Stimulated activated CD4-positive, alpha-beta T cell treated with anti-CD3 and anti-CD28 coated beads, Interleukin-1b, Interleukin-23, amount 100 ng/mL, for 1 hour (primary cell): ENCODE results near the gene TTC24.
"Not testable (repeated sequence)": the region's sequence is repeated elsewhere in the genome, so short reads cannot be mapped to it uniquely, and the experiment has no call there.

Experiments
- DNase-seq, 2 donors: peaks; one replicate each; pipeline ENCODE4 v3.0.0-alpha.2; 2020; ENCODE audit warnings: low read depth in 2 of 2

Gene TTC24

DNA sequence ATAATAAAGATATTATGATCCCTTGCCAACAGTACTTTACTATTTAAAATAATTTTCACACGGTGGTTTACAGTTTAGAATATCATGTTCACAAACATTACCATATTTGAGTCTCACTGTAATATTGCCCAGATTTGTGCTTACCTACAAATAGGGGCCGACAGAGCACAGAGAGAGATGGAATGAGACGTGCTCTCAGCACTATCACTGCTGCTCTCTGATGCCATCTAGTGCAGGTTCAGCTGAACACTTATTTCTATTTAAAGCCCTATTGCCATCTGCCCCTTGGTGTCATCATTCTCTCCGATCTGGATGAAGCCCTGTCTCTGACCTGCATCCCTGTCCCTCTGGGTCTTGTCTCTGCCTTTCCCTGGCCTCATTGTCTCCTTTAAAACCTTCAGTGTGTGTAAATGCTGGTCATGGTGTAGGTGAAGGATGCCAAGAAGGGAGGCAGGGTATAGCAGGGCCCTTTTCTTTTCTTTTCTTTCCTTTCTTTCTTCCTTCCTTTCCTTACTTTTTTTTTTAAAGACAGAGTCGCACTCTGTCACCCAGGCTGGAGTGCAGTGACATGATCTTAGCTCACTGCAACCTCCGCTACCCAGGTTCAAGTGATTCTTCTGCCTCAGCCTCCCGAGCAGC, 28.6 kb downstream of the TTC24 start:
- DNase-seq: no peak

DNA sequence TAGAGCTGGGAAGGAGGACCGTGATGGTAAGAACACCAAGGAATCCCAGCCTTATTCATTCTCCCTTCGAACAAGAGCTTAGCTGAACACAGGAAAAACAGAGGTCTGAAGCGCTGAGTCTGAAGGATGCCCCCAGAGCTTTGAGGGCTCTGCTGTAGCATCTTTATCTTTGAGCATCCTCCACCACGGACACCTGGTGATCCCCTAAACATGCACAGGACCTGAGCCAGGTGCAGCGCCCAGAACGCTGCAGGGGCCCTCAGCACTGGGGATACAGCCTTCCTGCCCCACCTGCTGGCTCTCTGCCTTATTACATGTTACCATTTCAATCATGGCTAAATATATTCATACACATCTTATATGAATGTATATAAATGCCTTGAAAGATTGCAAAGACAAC, 29.5 kb downstream of the TTC24 start:
- no peak for DNase-seq

DNA sequence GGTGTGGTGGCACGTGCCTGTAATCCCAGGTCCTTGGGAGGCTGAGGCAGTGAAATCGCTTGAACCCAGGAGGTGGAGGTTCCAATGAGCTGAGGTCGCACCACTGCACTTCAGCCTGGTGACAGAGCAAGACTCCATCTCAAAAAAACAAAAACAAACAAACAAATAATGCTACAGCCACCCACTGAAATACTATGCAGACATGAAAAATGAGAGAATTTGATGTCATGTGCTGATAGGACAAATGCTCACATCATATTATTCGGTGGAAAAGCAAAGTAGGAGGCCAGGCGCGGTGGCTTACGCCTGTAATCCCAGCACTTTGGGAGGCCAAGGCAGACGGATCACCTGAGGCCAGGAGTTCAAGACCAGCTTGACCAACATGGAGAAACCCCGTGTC, 30.5 kb downstream of the TTC24 start:
- DNase-seq: not testable (repeated sequence)

DNA sequence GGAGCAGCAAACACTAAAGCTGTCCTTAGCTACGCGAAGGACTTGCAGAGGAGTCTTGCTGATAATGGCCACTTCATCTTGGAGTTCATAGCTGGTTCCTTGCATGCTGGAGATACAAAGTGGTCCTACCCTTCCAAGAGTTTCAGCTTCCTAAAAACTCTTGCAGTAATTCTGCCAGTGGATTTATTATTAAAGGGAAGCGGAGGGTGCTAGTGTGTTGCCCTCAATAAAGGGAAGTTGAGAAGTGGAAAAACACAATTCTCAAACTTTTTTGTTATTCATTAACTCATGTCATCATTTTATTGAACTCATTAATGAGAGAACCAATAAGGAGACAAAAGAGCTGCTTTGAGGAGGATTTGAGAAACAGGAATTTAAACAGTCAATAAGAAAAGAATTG, 33.1 kb downstream of the TTC24 start:
- no peak for DNase-seq

DNA sequence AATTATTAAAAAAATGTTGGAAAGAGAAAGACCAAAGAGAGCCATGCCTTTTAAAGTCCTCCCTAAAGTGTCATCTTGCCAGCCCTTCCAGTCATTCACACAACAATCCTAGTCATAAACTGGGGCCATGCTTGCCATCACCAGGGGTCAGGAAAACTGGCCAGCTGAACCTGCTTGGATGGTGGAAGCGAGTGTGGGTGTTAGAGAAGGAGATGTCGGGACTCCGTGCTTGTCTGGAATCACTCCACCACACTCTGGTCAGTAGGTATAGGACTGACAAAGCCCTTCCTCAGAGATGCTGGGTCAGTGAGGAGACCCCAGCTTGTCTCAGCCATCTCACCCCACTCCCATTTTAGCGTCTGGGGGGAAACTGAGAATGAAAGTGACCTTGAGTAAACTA, 36.4 kb downstream of the TTC24 start:
- DNase-seq: no peak

DNA sequence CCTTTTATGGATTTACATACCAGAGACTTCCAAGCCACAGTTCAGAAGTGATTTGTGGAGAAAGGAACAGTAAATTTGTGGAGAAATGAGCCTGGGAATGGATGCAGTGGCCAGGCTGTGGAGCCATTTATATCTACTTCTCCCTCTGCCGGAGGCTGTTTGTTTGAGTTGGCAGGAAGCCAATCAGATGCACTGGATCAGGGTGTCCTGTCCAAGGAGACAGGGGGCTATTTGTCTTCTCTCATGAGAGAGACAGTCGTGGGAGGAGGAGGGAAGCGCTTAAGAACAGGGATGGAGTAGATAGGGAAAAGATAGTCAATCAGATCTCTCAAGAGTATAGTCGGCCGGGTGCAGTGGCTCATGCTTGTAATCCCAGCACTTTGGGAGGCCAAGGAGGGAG, 36.9 kb downstream of the TTC24 start:
- DNase-seq: no peak

DNA sequence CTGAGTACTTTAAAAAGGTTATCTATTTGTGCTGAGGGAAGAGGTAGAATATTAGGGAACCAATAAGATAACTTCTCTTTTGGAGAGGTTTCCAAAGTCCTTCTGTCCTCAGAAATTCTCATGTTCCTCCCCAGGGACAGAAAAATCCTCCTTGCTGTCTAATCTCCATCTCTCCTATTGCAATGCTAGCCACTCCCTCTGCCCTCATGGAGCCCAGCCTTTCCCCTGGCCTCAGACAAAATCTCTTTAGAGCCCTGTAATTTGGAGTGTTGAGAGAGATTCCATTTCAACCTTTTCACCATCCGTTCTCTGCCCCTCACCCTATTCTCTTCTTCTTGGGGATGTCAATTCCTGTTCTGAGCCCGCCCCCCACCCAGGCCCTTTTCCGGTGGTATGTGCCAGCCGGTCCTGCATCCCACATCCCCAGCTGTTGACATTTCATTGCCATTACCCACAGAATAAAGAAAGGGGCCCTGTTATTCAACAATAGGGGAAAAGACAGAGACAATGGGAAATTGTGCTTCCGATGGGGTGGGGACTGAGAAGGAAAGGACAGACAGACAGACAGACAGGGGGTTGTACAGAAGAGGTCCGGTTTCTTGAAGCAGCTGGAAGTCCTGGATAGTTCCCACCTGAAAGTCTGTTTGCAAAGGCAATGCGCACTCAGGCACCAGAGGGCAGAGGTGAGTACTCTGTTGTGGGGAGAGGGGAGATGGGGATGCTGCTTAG, 39.5 kb downstream of the TTC24 start, which contains the start of gene HAPLN2:
Gene HAPLN2, plus strand, starts transcription at position 563 of the 729 bp plus-strand sequence. CDS start 4,076 bp downstream, outside the sequence.
- DNase-seq: no peak

DNA sequence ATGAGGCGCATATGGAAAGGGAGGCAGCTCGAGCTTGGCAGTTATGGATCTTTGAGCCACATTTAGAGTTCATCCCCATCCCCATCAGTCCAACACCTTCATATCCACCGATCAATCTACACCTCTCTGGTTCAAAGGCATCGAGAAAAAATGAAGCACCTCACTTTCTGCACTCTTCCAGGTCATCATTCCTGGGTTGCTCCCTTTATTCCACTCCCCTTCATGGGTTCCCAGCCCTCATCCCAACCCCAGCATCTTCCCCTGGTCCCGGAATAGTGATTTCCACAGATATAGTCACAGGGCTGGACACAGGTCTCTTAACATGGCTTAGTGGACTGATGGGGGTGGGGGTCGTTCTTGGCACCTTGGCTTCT, 40.0 kb downstream of the TTC24 start:
- DNase-seq: no peak

DNA sequence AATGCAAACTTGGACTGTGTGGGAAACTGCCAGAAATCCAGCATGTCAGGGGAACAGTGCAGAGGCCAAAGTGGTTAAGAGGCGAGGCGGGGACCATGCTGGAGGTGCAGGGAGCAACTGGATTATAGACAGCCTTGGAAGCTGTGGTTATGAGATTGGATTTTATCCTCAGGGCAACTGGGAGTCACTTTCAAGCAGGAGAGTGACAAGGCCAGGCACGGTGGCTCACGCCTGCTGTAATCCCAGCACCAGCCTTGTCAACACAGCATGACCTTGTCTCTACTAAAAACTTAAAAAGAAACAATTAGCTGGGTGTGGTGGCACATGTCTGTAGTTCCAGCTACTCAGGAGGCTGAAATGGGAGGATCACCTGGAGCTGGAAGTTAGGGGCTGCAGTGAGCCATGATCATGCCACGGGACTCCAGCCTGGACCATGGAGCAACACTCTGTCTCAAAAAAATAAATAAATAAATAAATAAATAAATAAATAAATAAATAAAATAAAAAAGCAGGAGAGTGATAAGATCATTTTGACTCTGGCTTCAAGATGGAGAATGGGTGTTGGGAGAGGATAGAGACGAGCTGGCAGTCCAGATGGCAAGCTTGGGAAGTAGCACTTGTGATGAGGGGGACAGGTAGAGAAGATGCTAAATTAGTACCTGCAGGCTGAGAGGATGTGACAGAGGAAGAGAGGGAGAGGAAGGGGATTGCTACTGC, 43.2 kb downstream of the TTC24 start:
- no peak for DNase-seq

DNA sequence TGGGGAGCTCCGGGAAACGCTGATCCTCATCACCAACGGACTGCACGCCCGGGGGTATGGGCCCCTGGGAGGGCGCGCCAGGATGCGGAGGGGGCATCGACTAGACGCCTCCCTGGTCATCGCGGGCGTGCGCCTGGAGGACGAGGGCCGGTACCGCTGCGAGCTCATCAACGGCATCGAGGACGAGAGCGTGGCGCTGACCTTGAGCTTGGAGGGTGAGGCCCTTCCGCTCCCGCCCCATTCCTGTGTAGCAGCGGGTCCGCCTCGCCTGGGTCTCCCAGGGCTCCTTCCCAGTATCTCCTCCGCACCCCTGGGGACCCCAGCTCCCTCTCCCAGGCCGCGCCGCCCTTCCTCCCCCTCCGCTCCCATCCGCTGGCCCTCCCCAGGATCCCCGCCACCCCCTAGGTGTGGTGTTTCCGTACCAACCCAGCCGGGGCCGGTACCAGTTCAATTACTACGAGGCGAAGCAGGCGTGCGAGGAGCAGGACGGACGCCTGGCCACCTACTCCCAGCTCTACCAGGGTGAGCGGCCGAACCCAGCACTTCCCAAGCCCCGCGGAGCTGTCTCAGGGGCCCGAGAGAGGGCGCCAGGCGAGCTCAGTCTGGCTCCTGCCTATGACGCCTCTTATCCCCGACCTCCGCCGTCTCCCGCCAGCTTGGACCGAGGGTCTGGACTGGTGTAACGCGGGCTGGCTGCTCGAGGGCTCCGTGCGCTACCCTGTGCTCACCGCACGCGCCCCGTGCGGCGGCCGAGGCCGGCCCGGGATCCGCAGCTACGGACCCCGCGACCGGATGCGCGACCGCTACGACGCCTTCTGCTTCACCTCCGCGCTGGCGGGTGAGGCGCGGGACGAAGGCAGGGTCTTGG, 44.7 kb downstream of the TTC24 start:
- peak in 1 of 2 donors; percentile 32 for DNase-seq

DNA sequence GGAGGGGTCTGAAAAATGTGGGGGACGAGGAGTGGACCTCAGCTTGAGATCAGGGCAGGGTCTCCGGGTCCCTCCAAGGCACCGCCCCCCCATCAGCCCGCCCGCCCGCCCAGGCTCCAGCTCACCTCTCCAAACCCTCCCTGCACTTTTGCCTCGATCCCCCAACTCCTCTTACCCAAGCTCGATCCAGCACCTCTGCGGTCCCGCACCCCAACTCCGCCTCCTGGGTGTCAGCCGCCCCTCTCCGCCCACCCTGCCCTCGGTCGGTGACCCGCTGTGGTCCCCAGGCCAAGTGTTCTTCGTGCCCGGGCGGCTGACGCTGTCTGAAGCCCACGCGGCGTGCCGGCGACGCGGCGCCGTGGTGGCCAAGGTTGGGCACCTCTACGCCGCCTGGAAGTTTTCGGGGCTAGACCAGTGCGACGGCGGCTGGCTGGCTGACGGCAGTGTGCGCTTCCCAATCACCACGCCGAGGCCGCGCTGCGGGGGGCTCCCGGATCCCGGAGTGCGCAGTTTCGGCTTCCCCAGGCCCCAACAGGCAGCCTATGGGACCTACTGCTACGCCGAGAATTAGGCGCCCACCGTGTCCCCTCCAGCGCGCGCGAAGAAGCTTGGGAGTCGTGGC, 45.4 kb downstream of the TTC24 start:
- no peak for DNase-seq

DNA sequence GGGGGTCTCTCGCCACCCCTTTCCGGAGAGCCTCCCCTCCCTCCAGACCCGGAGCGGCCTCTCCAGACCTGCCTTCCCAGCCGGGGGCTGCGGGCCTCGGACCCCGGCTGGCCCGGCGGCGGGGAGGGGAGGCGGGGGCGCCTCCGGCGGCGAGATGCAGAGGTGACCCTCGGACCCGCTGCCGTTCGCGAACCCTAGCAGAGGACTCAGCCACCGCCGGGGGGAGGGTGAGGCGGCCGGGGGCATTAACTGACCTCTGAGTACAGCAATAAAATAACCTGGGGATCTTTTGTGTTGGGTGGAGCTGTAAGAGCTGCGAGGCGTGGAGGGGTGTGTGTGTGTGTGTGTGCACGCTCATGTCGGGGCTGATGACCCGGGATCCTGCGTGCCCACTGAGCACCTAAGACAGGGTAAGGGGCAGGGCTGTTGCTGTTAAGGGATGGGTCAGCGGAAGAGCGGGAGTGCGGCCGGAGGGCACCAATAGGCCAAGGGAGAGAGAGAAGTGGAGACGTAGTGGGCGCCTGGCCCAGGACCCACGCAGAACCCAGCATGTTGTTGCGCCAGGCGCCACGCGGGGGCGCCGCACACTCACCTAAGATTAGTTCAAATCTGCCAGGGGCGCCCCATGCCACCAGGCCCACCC, 46.0 kb downstream of the TTC24 start:
- DNase-seq: peak; percentile 14 to 62

DNA sequence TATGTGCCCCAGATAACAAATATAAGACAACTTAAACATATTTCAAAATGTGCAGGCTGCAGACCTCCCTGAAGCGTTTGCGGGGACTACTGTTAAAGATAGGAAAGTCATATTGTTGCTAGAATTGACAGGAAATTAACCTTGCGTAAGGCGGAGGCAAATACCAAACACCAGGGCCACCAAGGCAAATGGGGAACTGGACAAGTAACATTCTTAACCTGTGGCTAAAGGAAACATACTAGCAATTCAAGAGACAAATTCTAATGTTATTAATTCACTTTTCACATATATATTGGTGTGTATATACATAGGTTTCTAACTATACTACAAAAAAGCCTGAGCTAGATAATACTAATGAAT, 46.5 kb downstream of the TTC24 start:
- no peak for DNase-seq

DNA sequence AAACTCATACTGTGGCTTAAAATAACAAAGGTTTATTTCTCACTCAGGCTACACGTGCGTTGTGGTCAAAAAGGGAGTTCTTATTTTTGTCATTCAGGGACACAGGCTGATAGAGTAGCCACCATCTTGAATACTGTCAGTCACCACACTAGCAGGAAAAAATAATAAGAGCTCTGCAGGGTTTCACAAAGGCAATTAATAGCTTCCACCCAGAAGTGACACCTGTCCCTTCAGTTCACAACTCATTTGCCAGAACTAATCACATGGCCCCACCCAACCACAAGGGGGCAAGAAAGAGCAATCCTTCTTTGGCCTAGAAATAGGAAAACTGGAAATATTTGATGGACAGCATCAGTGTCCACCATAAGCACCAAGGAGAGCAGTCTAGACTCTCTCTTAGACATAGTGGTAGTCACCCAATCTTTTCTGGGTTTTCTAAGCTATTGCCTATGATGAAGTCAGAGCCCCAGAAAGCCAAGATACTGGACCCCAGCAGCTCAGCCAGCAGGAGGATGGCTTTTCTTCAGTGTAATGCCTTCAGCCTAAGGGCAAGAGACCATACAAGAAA, 47.9 kb downstream of the TTC24 start:
- DNase-seq: no peak

DNA sequence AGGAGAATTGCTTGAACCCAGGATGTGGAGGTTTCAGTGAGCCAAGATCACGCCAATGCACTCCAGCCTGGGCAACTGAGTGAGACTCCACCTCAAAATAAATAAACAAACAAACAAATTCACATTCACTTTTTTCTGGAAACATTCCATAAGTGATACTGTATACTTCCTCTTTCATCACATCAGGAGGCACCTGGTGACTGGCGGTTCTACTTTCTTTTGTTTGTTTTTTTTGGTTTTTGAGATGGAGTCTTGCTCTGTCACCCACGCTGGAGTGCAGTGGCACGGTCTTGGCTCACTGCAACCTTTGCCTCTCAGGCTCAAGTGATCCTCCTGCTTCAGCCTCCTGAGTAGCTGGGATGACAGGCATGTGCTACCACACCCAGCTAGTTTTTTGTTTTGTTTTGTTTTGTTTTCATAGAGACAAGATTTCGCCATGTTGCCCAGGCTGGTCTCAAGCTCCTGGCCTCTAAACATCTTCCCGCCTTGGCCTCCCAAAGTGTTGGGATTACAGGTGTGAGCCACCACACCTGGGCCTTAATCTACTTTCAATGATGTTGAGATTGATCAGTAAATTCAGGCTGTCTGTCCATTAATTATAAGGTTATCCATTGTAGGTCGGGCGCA, 50.4 kb downstream of the TTC24 start:
- DNase-seq: no peak

DNA sequence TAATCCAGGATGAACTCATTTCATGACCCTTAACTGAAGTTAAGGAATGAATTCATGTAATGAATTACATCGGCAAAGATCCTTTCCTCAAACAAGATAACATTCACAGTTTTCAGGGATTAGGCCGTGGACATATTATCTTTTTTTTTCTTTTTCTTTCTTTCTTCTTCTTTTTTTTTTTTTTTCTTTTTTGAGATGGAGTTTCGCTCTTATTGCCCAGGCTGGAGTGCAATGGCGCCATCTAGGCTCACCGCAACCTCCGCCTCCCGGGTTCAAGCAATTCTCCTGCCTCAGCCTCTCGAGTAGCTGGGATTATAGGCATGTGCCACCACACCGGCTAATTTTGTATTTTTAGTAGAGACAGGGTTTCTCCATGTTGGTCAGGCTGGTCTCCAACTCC, 51.6 kb downstream of the TTC24 start:
- not testable (repeated sequence) for DNase-seq

DNA sequence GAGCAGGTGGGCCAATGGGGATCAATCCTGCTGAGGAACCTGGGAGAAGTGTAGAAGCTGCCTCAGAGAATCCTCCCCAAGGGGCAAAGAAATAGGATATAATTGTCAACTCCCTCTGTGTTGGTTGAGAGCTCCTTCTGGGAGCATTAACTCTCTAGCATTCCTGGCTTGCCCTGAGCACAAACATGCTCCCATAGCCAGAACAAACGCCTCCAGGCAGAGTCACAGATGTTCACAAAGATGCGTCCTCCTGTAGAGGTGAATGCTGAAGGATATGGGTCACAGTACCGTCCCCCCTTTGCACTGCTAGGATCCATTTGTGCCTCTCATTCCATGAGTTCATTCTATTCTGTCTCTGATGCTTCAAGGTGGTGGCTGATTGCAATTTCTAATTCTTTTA, 52.8 kb downstream of the TTC24 start:
- DNase-seq: no peak
